MCF 10A (cell line): Measurements from ENCODE around the gene STAT6. TPM values are rescaled to one million over a fixed set of nuclear protein-coding genes. Genes with fewer than 3 reads are reported as not detected.

ENCODE experiments used
- BruUV-seq: library from RNA; stranded (reverse); fragments of 400-500 nt; replicated peaks from 2 replicates; lab custom pipeline; 2021; lab: Mats Ljungman, UMichigan
- CTCF ChIA-PET: fragments of 300-600 bp; sonication (Branson Sonifier 250); formaldehyde crosslinking; extraction: SDS; loops from one replicate; lab custom pipeline; 2021; ENCODE audit warnings: antibody characterized with exemption, inconsistent platforms; lab: Yijun Ruan, JAX
- POLR2A ChIA-PET: fragments of 300-600, 350-650 bp; sonication (Branson Sonifier 250); formaldehyde crosslinking; extraction: SDS; loops from one replicate; lab custom pipeline; 2020; ENCODE audit warnings: antibody characterized with exemption, inconsistent platforms; lab: Yijun Ruan, JAX
- DNase-seq: peaks from one replicate; pipeline ENCODE4 v3.0.0-alpha.2; 2018; ENCODE audit not compliant: unreplicated experiment
- H3K27ac Mint-ChIP-seq: one replicate; pipeline ENCODE4 v1.8.0; 2022; ENCODE audit warnings: mild to moderate bottlenecking, low read depth, mixed read lengths; ENCODE audit not compliant: unreplicated experiment
- H3K27me3 Mint-ChIP-seq: one replicate; pipeline ENCODE4 v1.8.0; 2022; ENCODE audit warnings: mixed read lengths; ENCODE audit not compliant: insufficient read depth, unreplicated experiment
- H3K36me3 Mint-ChIP-seq: one replicate; pipeline ENCODE4 v1.8.0; 2022; ENCODE audit warnings: mild to moderate bottlenecking, moderate library complexity, mixed read lengths; ENCODE audit not compliant: insufficient read depth, unreplicated experiment
- H3K4me1 Mint-ChIP-seq: one replicate; pipeline ENCODE4 v1.8.0; 2022; ENCODE audit warnings: mixed read lengths; ENCODE audit not compliant: insufficient read depth, unreplicated experiment
- H3K4me3 Mint-ChIP-seq: one replicate; pipeline ENCODE4 v1.8.0; 2022; ENCODE audit warnings: mild to moderate bottlenecking, moderate library complexity, mixed read lengths; ENCODE audit not compliant: unreplicated experiment
- H3K9me3 Mint-ChIP-seq: one replicate; pipeline ENCODE4 v1.8.0; 2022; ENCODE audit warnings: mixed read lengths; ENCODE audit not compliant: unreplicated experiment
- intact Hi-C: fragments of 100-400 bp; cut with micrococcal nuclease; formaldehyde crosslinking; loops from 2 replicates; pipeline ENCODE4 v1.14.1; 2022
- total RNA-seq: library from RNA; stranded (reverse); gene quantifications from 2 replicates; pipeline ENCODE4 v1.2.3, GENCODE V29; 2022
- TF ChIP-seq, protein P1 (sequence below): fragments of 200-600 bp; IDR thresholded peaks from one replicate; pipeline ENCODE4 v1.8.0; 2022; ENCODE audit warnings: antibody characterized with exemption, mild to moderate bottlenecking; ENCODE audit not compliant: unreplicated experiment

STAT6 gene
- total RNA-seq, 1 experiment from 2014 or later, result 99.7 TPM

DNA sequence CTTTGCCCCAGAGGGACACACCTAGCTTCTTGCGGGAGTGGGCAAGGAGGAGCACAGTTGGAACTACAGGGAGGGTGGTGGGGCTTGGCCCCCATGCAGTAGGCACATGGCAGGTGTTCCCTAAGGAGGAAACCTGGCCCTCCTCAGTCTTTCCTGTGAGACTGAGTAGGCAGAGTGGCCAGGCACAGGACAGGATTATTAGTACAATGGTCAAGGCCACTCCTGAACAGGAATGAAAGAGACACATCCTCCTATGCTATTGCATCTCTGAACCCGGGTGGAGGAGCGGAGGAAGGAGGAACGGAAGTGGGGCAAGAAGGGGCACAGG lies 62.1 kb downstream of the STAT6 start:
- BruUV-seq, result no TSS peak
- Mint-ChIP-seq H3K27me3 (peaks cover 28% of the 10 kb centered on the region), H3K4me3 (no peak overlapping the region), H3K27ac (no peak overlapping the region), H3K4me1 (no peaks in the 10 kb centered on the region), H3K9me3 (no peaks in the 10 kb centered on the region), H3K36me3 (no peaks in the 10 kb centered on the region)
- DNase-seq, result no peak
- intact Hi-C loops, result no loop called here
- TF ChIP-seq, protein P1, sequence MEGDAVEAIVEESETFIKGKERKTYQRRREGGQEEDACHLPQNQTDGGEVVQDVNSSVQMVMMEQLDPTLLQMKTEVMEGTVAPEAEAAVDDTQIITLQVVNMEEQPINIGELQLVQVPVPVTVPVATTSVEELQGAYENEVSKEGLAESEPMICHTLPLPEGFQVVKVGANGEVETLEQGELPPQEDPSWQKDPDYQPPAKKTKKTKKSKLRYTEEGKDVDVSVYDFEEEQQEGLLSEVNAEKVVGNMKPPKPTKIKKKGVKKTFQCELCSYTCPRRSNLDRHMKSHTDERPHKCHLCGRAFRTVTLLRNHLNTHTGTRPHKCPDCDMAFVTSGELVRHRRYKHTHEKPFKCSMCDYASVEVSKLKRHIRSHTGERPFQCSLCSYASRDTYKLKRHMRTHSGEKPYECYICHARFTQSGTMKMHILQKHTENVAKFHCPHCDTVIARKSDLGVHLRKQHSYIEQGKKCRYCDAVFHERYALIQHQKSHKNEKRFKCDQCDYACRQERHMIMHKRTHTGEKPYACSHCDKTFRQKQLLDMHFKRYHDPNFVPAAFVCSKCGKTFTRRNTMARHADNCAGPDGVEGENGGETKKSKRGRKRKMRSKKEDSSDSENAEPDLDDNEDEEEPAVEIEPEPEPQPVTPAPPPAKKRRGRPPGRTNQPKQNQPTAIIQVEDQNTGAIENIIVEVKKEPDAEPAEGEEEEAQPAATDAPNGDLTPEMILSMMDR, result no peak
- ChIA-PET CTCF (interaction anchor here (0.6 to 6.9 kb wide), 4 partner anchors 12 to 414 kb away, joined by 4 to 82 read pairs (median 6); partner anchors contain the start of gene ZBTB39), POLR2A (no interaction called here)

DNA sequence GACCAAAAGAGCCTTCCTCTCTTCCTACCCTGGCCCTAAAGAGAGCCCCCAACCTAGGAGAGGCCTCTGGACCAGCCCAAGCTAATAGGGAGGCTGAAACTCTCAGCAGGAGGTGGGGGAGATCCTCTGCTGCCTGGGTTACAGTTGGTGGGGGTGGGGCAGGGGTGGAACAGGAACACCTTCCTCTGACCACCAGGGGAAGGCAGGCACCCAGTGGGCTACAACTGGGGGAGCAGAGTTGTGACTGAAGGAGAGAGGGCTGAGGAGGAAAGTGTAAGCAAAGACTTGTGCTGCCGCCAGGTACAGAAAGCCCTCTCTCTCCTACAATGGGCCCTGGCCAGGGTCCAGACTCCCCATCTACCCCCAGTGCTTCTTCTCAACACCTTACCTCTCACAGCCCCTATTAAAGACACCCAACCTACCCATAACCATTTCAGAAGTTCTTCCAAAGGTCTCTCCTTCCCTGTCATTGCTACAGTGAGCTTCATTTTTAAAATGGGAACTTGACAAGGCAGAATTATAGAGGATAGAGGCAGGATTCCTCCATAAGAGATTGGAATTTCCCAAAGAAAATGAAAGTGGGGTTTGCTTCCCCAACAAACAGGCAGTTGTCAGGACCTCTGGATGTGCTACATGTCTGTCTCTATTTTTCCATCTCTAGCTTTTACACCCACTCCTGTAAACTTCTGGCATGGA lies 62.6 kb downstream of the STAT6 start:
- CTCF ChIA-PET, result interaction anchor here (0.7 to 6.9 kb wide), 7 partner anchors 12 to 64 kb away, joined by 3 to 82 read pairs (median 4); partner anchors contain the start of gene ZBTB39
- H3K27ac Mint-ChIP-seq, result no peak overlapping the region
- no peaks in the 10 kb centered on the region for H3K36me3 Mint-ChIP-seq
- H3K27me3 Mint-ChIP-seq, result peaks cover 28% of the 10 kb centered on the region
- BruUV-seq, result no TSS peak
- H3K4me3 Mint-ChIP-seq, result no peak overlapping the region
- no peak for DNase-seq
- intact Hi-C loops, result no loop called here
- no peaks in the 10 kb centered on the region for H3K9me3 Mint-ChIP-seq
- POLR2A ChIA-PET, result interaction anchor here (0.8 kb wide), 1 partner anchor 17 kb away, joined by 3 read pairs; no protein-coding TSS in a partner anchor
- TF ChIP-seq, protein P1, result no peak
- no peaks in the 10 kb centered on the region for H3K4me1 Mint-ChIP-seq

DNA sequence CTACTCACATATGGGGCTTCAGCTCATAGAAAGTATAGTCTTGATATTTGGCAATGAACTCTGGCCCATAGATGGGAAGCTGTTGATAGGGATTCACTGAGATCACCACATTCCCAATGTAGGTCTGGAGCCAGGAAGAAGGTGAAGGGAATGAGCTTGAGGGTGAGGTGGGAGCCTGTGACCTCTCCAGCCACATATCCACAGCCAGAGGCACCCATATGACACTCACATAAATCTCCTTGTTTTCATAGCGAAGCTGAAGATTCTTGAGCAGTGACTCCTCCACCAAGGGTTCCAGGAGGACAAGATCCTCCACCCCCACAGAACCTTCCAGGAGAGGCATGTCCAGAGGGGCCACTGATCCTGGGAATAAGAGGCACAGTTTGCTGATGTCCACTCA lies 63.2 kb downstream of the STAT6 start:
- ChIA-PET CTCF (interaction anchor here (0.6 to 6.9 kb wide), 9 partner anchors 13 to 396 kb away, joined by 3 to 82 read pairs (median 4); partner anchors contain the start of gene ZBTB39), POLR2A (interaction anchor here (0.8 kb wide), 1 partner anchor 17 kb away, joined by 3 read pairs; no protein-coding TSS in a partner anchor)
- DNase-seq, result no peak
- Mint-ChIP-seq H3K4me3 (no peak overlapping the region), H3K9me3 (no peaks in the 10 kb centered on the region), H3K27me3 (peaks cover 28% of the 10 kb centered on the region), H3K27ac (no peak overlapping the region), H3K4me1 (no peaks in the 10 kb centered on the region), H3K36me3 (no peaks in the 10 kb centered on the region)
- BruUV-seq, result no TSS peak
- intact Hi-C loops, result no loop called here
- TF ChIP-seq, protein P1, result no peak

DNA sequence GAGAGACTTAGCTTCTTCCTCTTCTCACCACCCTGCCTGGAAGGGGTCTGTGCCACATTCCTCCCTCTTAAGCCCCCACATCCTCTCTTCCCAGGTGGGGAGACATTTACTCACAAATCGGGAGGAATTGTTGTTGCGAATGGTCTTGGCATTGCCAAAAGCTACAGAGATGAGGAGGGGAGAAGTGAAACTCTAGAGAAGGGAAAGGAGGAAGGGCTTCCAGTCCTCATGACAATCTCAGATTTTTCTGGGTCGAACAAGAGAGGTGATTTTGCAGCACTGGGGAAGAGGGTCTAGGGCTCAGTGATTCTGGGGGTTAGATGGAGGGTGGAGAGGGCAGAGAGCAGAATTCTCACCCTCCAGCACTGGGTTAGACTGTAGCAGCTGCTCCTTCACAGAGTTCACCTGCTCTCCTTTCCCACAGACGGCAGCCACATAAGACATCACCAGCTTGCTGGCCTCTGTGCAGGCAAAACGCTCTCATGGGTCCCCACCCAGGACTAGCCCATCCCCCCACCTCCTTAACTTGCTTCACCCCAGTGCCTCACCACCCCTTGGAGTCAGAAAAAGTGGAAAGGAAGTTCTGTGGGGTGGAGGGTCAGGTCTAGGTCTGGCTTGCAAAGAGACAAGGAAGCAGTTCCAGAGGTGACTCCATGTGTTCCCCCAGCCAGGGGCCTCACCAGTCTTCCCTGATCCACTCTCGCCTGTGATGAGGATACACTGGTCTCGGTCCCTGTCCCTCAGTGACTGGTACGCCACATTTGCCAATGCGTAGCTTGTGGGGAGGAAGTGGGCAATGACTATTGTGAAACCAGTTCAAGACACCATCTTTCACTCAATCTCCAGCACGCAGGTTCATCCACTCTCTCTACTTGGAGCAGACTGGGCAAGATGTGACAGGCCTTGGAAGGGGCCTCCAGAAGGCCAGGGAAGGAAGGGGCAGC lies 63.9 kb downstream of the STAT6 start:
- H3K4me1 Mint-ChIP-seq, result no peaks in the 10 kb centered on the region
- intact Hi-C loops, result no loop called here
- no peaks in the 10 kb centered on the region for H3K9me3 Mint-ChIP-seq
- no peak overlapping the region for H3K27ac Mint-ChIP-seq
- no peak for DNase-seq
- no peaks in the 10 kb centered on the region for H3K36me3 Mint-ChIP-seq
- no peak overlapping the region for H3K4me3 Mint-ChIP-seq
- CTCF ChIA-PET, result interaction anchor here (0.5 to 6.9 kb wide), 9 partner anchors 13 to 397 kb away, joined by 3 to 82 read pairs (median 4); no protein-coding TSS in a partner anchor
- H3K27me3 Mint-ChIP-seq, result peaks cover 28% of the 10 kb centered on the region
- TF ChIP-seq, protein P1, result no peak
- BruUV-seq, result no TSS peak
- POLR2A ChIA-PET, result interaction anchor here (0.7 kb wide), 1 partner anchor 56 kb away, joined by 3 read pairs; no protein-coding TSS in a partner anchor
